SH-SY5Y (cell line): ENCODE measurements around the gene FYB2.

Experiments
- GATA2 ChIP-seq: IDR thresholded peaks from 2 replicates; pipeline ENCODE4 v1.6.1; 2011; ENCODE audit warnings: mild to moderate bottlenecking, low read depth, low read length
- GATA3 ChIP-seq: IDR thresholded peaks from 2 replicates; pipeline ENCODE4 v1.6.1; 2011; ENCODE audit warnings: low read depth, mild to moderate bottlenecking, low read length, moderate library complexity

DNA sequence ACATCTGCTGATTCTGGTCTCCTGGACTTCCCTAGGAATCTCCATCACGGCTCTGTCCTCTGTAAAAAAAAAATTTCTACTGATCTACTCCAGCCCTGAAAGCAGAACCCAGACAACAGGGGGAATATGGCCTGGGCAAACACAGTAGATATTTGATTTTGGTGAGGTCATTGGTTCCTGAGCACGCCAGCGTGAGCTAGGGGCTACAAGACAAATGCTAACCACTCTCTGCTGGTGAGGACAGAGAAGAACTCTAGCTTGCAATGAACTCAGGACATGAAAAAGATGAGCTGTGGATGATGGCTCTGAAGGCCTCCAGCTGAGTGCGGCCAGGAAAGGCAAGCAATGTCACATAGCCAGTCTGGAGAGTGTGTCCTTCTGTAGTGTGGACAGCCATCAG, 17.2 kb upstream of the FYB2 start:
- TF ChIP-seq GATA2 = no peak
- no peak for TF ChIP-seq GATA3
